GM10248 (cell line): ENCODE measurements around the gene RYK.
"Not testable (repeated sequence)": the region's sequence is repeated elsewhere in the genome, so short reads cannot be mapped to it uniquely, and the experiment has no call there.

ENCODE experiments used
- CTCF ChIA-PET: fragments of 300-600 bp; sonication (Branson Sonifier 250); formaldehyde crosslinking; extraction: SDS; loops from one replicate; lab custom pipeline; 2021; ENCODE audit warnings: antibody characterized with exemption; lab: Yijun Ruan, JAX
- POLR2A ChIA-PET: fragments of 350-650 bp; sonication (Branson Sonifier 250); formaldehyde crosslinking; extraction: SDS; loops from one replicate; lab custom pipeline; 2020; ENCODE audit warnings: antibody characterized with exemption; lab: Yijun Ruan, JAX
- DNase-seq: peaks from one replicate; pipeline ENCODE4 v3.0.0; 2012; ENCODE audit errors: extremely low spot score
- TF ChIP-seq, protein P1 (sequence below): IDR thresholded peaks from 2 replicates; pipeline ENCODE4 v1.5.1; 2012; ENCODE audit warnings: mild to moderate bottlenecking, low read depth; ENCODE audit errors: extremely low read depth, missing control alignments, control extremely low read depth

The RYK gene

DNA sequence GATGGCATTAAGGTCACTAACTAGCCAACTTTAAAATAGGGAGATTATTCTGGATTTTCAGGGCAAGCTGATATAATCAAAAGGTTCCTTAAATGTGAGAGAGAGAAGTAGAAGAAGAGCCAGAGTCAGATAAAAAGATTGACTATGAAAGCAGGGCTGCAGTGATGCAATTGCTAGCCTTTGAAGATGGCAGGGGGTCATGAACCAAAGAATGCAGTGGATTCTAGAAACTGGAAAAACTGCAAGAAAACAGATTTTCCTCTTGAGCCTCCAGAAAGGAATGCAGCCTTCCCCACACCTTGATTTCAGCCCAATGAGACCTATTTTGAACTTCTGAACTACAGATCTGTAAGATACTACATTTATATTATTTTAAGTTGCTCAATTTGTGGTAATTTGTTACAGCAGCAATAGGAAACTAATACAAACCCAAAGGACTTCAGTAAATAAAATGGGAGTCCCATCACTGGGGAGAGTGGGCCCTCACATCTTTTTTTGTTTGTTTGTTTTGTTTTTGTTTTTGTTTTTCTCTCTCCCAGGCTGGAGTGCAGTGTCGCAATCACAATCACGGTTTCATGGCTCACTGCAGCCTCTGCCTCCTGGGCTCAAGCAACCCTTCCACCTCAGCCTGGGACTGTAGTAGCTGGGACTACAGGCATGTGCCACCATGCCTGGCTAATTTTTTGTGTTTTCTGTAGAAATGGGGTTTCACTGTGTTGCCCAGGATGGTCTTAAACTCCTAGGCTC is 31.4 kb upstream of the RYK start:
- CTCF ChIA-PET = interaction anchor here (1.1 kb wide), 2 partner anchors 20 to 114 kb away, joined by 3 read pairs; no protein-coding TSS in a partner anchor
- POLR2A ChIA-PET = interaction anchor here (0.6 kb wide), 1 partner anchor 27 kb away, joined by 3 read pairs; no protein-coding TSS in a partner anchor
- TF ChIP-seq, protein P1, sequence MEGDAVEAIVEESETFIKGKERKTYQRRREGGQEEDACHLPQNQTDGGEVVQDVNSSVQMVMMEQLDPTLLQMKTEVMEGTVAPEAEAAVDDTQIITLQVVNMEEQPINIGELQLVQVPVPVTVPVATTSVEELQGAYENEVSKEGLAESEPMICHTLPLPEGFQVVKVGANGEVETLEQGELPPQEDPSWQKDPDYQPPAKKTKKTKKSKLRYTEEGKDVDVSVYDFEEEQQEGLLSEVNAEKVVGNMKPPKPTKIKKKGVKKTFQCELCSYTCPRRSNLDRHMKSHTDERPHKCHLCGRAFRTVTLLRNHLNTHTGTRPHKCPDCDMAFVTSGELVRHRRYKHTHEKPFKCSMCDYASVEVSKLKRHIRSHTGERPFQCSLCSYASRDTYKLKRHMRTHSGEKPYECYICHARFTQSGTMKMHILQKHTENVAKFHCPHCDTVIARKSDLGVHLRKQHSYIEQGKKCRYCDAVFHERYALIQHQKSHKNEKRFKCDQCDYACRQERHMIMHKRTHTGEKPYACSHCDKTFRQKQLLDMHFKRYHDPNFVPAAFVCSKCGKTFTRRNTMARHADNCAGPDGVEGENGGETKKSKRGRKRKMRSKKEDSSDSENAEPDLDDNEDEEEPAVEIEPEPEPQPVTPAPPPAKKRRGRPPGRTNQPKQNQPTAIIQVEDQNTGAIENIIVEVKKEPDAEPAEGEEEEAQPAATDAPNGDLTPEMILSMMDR = no peak
- DNase-seq = no peak

GRCh38 chr3:134279466-134279865 is 28.8 kb upstream of the RYK start:
- CTCF ChIA-PET = interaction anchor here (0.8 to 1.9 kb wide), 4 partner anchors 10 to 67 kb away, joined by 3 to 6 read pairs (median 4); no protein-coding TSS in a partner anchor
- POLR2A ChIA-PET = no interaction called here

GRCh38 chr3:134277066-134277660 is 26.5 kb upstream of the RYK start:
- CTCF ChIA-PET = interaction anchor here (0.9 to 1.5 kb wide), 6 partner anchors 12 to 79 kb away, joined by 3 to 5 read pairs (median 3); no protein-coding TSS in a partner anchor
- POLR2A ChIA-PET = no interaction called here
- DNase-seq = no peak
- TF ChIP-seq, protein P1 = no peak

More at GRCh38 chr3:134279466-134279865, 28.8 kb upstream of the RYK start:
- TF ChIP-seq, protein P1 = no peak
- no peak for DNase-seq

GRCh38 chr3:134276086-134276485 is 25.4 kb upstream of the RYK start:
- ChIA-PET POLR2A (no interaction called here), CTCF (no interaction called here)
- TF ChIP-seq, protein P1 = no peak
- DNase-seq = no peak

GRCh38 chr3:134275110-134275509 is 24.5 kb upstream of the RYK start:
- DNase-seq, POLR2A ChIA-PET, CTCF ChIA-PET: not testable (repeated sequence)

DNA sequence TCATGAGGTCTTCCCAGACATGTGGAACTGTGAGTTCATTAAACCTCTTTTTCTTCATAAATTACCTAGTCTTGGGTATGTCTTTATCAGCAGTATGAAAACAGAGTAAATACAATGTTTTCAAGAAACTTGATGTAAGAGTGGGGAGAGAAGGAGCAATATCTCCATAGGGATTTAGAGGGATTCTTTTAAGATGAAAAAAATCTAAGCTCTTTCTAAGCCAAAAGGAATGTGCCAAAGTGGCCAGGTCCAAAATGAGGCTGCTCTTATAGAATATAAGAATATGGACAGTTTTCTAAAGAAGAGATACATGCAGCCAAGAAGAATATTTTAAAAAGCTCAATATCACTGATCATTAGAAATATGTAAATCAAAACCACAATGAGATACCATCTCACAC is 23.9 kb upstream of the RYK start:
- ChIA-PET POLR2A (no interaction called here), CTCF (interaction anchor here (1.6 kb wide), 1 partner anchor 13 kb away, joined by 4 read pairs; no protein-coding TSS in a partner anchor)
- TF ChIP-seq, protein P1 = no peak
- DNase-seq = no peak

DNA sequence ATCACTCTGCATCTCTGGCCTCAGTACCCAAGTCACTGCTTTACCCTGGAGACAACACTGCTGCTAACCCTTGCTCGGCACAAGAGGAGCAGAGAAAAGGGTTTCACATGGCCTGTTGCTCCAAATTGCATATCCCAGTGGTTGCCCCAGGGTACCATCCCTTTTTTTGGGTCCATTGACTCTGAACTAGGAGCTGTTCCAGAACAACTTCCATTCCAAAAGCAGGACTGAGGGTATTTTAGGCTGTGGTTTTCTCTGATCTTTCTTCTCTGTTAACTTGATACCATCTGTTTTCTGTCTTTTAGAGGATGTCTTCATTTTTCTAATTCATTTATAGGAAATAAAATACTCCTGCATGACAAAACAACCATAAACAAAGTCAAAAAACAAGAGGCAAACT is 17.3 kb upstream of the RYK start:
- DNase-seq = no peak
- CTCF ChIA-PET = no interaction called here
- TF ChIP-seq, protein P1 = no peak
- POLR2A ChIA-PET = no interaction called here
